ENCODE data around the gene ZSCAN2.
A peak's percentile ranks its signal among the peaks of the same experiment; 100 is the strongest.
"Not testable (repeated sequence)": the region's sequence is repeated elsewhere in the genome, so short reads cannot be mapped to it uniquely, and the experiment has no call there.

ZSCAN2 gene

GRCh38 chr15:84634228-84634837 is 33.5 kb downstream of the ZSCAN2 start:
- peak overlapping the region; percentile 50 for H3K4me3 ChIP-seq (ENCODE audit: low read depth, low read length)

GRCh38 chr15:84638103-84638502 is 37.3 kb downstream of the ZSCAN2 start:
- H3K4me3 ChIP-seq (ENCODE audit: low read depth, low read length), result no peak overlapping the region

- not testable (repeated sequence) for H3K4me3 ChIP-seq (ENCODE audit: low read depth, low read length)
These were observed 41.1 kb downstream of the ZSCAN2 start for GRCh38 chr15:84641871-84642270.

GRCh38 chr15:84642640-84643039 is 41.8 kb downstream of the ZSCAN2 start:
- H3K4me3 ChIP-seq (ENCODE audit: low read depth, low read length), result not testable (repeated sequence)

GRCh38 chr15:84643838-84644237 is 43.0 kb downstream of the ZSCAN2 start:
- no peak overlapping the region for H3K4me3 ChIP-seq (ENCODE audit: low read depth, low read length)

GRCh38 chr15:84645496-84645895 is 44.7 kb downstream of the ZSCAN2 start:
- no peak overlapping the region for H3K4me3 ChIP-seq (ENCODE audit: low read depth, low read length)

- no peak overlapping the region for H3K4me3 ChIP-seq (ENCODE audit: low read depth, low read length)
These were observed 45.2 kb downstream of the ZSCAN2 start for GRCh38 chr15:84645997-84646396.

- H3K4me3 ChIP-seq (ENCODE audit: low read depth, low read length), result no peak overlapping the region
These were observed 46.9 kb downstream of the ZSCAN2 start for GRCh38 chr15:84647726-84648125.

- H3K4me3 ChIP-seq (ENCODE audit: low read depth, low read length), result no peak overlapping the region
These were observed 47.7 kb downstream of the ZSCAN2 start for GRCh38 chr15:84648539-84648938.

GRCh38 chr15:84649706-84650105 is 48.9 kb downstream of the ZSCAN2 start:
- no peak overlapping the region for H3K4me3 ChIP-seq (ENCODE audit: low read depth, low read length)

- H3K4me3 ChIP-seq (ENCODE audit: low read depth, low read length), result peak overlapping the region; percentile 80
These were observed 52.7 kb downstream of the ZSCAN2 start for GRCh38 chr15:84653584-84653909.

- peak within 1 kb of the TSS; percentile 80 for H3K4me3 ChIP-seq (ENCODE audit: low read depth, low read length)
These were observed 53.3 kb downstream of the ZSCAN2 start, which contains the start of gene WDR73 for GRCh38 chr15:84653910-84654688. Gene WDR73, minus strand, starts transcription at chr15:84654283. Its CDS starts 9 bp downstream, at chr15:84654274.

- peak overlapping the region; percentile 80 for H3K4me3 ChIP-seq (ENCODE audit: low read depth, low read length)
These were observed 54.1 kb downstream of the ZSCAN2 start for GRCh38 chr15:84654689-84655453.

GRCh38 chr15:84656972-84657371 is 56.2 kb downstream of the ZSCAN2 start:
- no peak overlapping the region for H3K4me3 ChIP-seq (ENCODE audit: low read depth, low read length)

GRCh38 chr15:84657748-84658079 is 56.9 kb downstream of the ZSCAN2 start:
- H3K4me3 ChIP-seq (ENCODE audit: low read depth, low read length), result peak overlapping the region; percentile 37

GRCh38 chr15:84658080-84658787 is 57.4 kb downstream of the ZSCAN2 start, which contains the start of gene NMB:
Gene NMB, minus strand, starts transcription at chr15:84658199. Its CDS starts 47 bp downstream, at chr15:84658152.
- H3K4me3 ChIP-seq (ENCODE audit: low read depth, low read length), result peak within 1 kb of the TSS; percentile 37

GRCh38 chr15:84658788-84659411 is 58.1 kb downstream of the ZSCAN2 start:
- H3K4me3 ChIP-seq (ENCODE audit: low read depth, low read length), result no peak overlapping the region

GRCh38 chr15:84659904-84660781 is 59.3 kb downstream of the ZSCAN2 start:
- H3K4me3 ChIP-seq (ENCODE audit: low read depth, low read length), result no peak overlapping the region

- H3K4me3 ChIP-seq (ENCODE audit: low read depth, low read length), result no peak overlapping the region
These were observed 60.2 kb downstream of the ZSCAN2 start for GRCh38 chr15:84661001-84661400.

GRCh38 chr15:84666373-84666772 is 65.6 kb downstream of the ZSCAN2 start:
- H3K4me3 ChIP-seq (ENCODE audit: low read depth, low read length), result no peak overlapping the region

Measured in iPS-11a (cell line).